Ovary (tissue), 10 donors: ENCODE results near the gene MAP3K9. TPM values are rescaled to one million over a fixed set of nuclear protein-coding genes. Genes with fewer than 3 reads are reported as not detected.
A peak's percentile ranks its signal among the peaks of the same experiment; 100 is the strongest.

Source experiments
- DNase-seq, 5 donors: peaks; one replicate each; pipeline ENCODE4 v3.0.0-alpha.2; 2019 to 2020
- H3K27ac ChIP-seq, 2 donors: fragments of 200-600 bp; one replicate each; pipeline versions ENCODE4 v1.5.1 to v1.8.0; 2019 to 2022
- H3K27me3 ChIP-seq: fragments of 200-600 bp; one replicate; pipeline ENCODE4 v1.8.0; 2022
- H3K36me3 ChIP-seq: fragments of 200-600 bp; sonication (generic); one replicate; pipeline ENCODE4 v1.5.1; 2019
- H3K4me1 ChIP-seq: one replicate; pipeline ENCODE4 v1.8.1; 2013; ENCODE audit warnings: mild to moderate bottlenecking, moderate library complexity; ENCODE audit not compliant: insufficient read depth
- H3K4me3 ChIP-seq: fragments of 200-600 bp; sonication (generic); one replicate; pipeline ENCODE4 v1.5.1; 2017
- H3K9me3 ChIP-seq, 2 donors: fragments of 200-600 bp in 1 of 2; sonication (generic) in 1 of 2; one replicate each; pipeline versions ENCODE4 v1.5.1 to v1.8.1; 2013 to 2019; ENCODE audit warnings: mild to moderate bottlenecking in 1 of 2, moderate library complexity in 1 of 2
- EP300 ChIP-seq: sonication (generic); formaldehyde crosslinking; IDR thresholded peaks from one replicate; pipeline ENCODE4 v1.6.1; 2017; ENCODE audit warnings: antibody characterized with exemption
- POLR2A ChIP-seq: fragments of 450-650 bp; IDR thresholded peaks from one replicate; pipeline ENCODE4 v1.6.1; 2017; ENCODE audit warnings: antibody characterized with exemption, mild to moderate bottlenecking, moderate library complexity
- WGBS, 3 donors: extraction: QIAGEN DNeasy Blood & Tissue Kit in 1 of 3; methylation state at CpG; one replicate each; pipeline versions ENCODE4 v1.1.5 to v1.1.7; 2013 to 2017; 5-methylcytosine and 5-hydroxymethylcytosine counted together
- intact Hi-C, 4 donors: fragments of 100-400 bp; cut with DNase I; formaldehyde crosslinking; loops; one replicate each; pipeline versions ENCODE4 v1.11.0 to v1.15.1; 2022 to 2023
- long read RNA-seq, 3 donors: library from polyadenylated mRNA in 2 of 3; unstranded in 2 of 3; transcript quantifications; one replicate each; pipeline ENCODE4 v2.0.0 and lab custom pipeline, GENCODE V29; 2021 to 2026
- polyA plus RNA-seq, 2 donors: library from polyadenylated mRNA; stranded (reverse); fragments of 200-250 nt in 1 of 2; fragments of 350-450 nt in 1 of 2; fragmentation: Illumina TruSeq in 1 of 2; extraction: RNeasy Lipid Tissue Mini Kit (QIAGEN cat#74804) in 1 of 2; gene quantifications; one replicate each; pipeline ENCODE4 v1.2.3, GENCODE V29; 2013 to 2014
- total RNA-seq, 7 donors: library from RNA; depleted of rRNA in 2 of 7; stranded (reverse); fragments of >200 nt in 2 of 7; fragmentation: NEBNext Ultra II Directional in 3 of 7; extraction: Animal tissue kit (Norgen Biotek cat#: 25700) in 3 of 7; gene quantifications; one replicate each; pipeline versions ENCODE4 v1.1.0 to v1.2.4, GENCODE V29; 2016 to 2023
- TF ChIP-seq, protein P1 (sequence below), 3 donors: fragments of 450-650 bp in 2 of 3; fragments of 200-600 bp in 1 of 3; IDR thresholded peaks; one replicate each; pipeline versions ENCODE4 v1.5.1 to v1.8.0; 2016 to 2022; ENCODE audit warnings: antibody characterized with exemption in 3 of 3, mild to moderate bottlenecking in 1 of 3
- donor health status: DM: no; HTN: no; CAD: no; lungs with moderate emphysema.
- donor health status: DM: no; HTN: no; CAD: no.
- donor health status: Bipolar disorder and iron deficiency.
- donor health status: DM: yes; HTN: yes; CAD: no.
- donor health status: DM: no; HTN: no; CAD: no.
- donor health status: DM: yes; HTN: yes; CAD: no.

MAP3K9 gene
- total RNA-seq (1 to 10 TPM in 6 of 7 donors, under 1 TPM in 1; 0.95 to 3.7 (median 2.0) TPM), polyA plus RNA-seq (1 to 10 TPM in 1 of 2 donors, under 1 TPM in 1; 0.80 to 1.6 TPM)
- long read RNA-seq, donor 1, partial matches to known transcripts = 0 of 4 reads
- long read RNA-seq, donor 1, other reads (novel, unspliced or antisense) = 4 of 4 reads
- long read RNA-seq, donor 2 = 0 reads
- long read RNA-seq, donor 3, full-length matches to known transcripts = 1 of 2 reads
- long read RNA-seq, donor 3, partial matches to known transcripts = 0 of 2 reads
- long read RNA-seq, donor 3, other reads (novel, unspliced or antisense) = 1 of 2 reads

DNA sequence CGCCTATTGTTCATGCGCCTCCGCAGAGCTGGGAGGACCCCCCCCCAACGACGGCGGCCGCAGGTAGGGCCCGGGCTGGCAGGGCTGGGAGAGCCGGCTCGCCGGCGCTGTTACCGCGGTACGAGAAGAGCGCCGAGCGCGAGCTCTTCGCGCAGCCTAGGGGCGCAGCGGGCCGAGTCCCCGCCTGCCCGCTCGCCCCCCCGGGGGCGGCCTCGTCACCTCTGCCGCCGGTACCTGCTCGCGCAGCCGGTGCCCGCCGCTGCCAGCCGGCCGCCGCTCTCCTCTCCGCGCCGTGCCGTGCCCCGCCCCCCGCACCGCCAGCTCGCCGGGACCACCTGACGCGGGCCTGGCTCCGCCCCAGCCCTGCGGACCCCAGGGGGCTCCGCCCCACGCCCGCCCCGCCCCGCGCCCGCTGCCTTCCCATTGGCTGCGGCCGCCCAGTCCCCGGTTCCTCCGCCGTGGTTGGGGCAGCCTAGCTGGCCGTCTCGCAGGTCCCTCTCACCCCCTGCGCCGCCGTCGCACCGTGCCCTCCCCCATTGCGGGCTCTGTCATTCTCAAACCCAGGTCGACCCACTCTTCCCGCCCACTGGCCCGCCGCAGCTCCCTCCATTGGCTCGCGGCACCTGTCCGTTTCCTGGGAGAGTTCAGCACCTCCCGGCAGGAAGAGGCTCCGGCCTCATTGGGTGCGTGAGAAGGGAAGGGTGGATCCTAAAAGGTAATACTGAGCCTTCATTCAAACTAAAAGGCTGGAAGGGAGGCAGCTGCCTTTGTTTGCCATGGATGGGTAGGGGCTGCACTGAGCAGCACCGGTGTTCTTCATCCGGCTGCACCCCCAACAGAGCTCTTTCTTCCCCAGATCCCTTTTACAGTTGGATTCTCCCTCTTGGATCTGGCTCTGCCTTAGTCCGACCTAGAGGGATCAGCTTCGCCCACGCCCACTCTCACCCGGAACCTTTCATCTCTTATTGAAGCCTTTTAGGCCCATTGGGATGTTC, at the start of gene MAP3K9:
TSS of gene MAP3K9 (minus strand) at position 289 of the 995 bp plus-strand sequence. CDS start 342 bp downstream, outside the sequence.
- no peaks in the 10 kb centered on the region for H3K4me1 ChIP-seq
- peak within 1 kb of the TSS; percentile 57 to 70 for H3K27ac ChIP-seq
- peak; percentile 86 to 91 (median 87) for DNase-seq
- intact Hi-C loops = loop anchor here in 1 of 4 donors (10.0 kb wide), 1 partner anchor 165 kb away; no protein-coding TSS in a partner anchor
- H3K9me3 ChIP-seq = no peaks in the 10 kb centered on the region
- no peaks in the 10 kb centered on the region for H3K27me3 ChIP-seq
- H3K4me3 ChIP-seq = peak within 1 kb of the TSS; percentile 56
- no peaks in the 10 kb centered on the region for H3K36me3 ChIP-seq
- 1 to 2% (median 1%) methylated on average over 37 to 89 of the region's 89 CpGs for WGBS, 3 donors
- TF ChIP-seq, protein P1, sequence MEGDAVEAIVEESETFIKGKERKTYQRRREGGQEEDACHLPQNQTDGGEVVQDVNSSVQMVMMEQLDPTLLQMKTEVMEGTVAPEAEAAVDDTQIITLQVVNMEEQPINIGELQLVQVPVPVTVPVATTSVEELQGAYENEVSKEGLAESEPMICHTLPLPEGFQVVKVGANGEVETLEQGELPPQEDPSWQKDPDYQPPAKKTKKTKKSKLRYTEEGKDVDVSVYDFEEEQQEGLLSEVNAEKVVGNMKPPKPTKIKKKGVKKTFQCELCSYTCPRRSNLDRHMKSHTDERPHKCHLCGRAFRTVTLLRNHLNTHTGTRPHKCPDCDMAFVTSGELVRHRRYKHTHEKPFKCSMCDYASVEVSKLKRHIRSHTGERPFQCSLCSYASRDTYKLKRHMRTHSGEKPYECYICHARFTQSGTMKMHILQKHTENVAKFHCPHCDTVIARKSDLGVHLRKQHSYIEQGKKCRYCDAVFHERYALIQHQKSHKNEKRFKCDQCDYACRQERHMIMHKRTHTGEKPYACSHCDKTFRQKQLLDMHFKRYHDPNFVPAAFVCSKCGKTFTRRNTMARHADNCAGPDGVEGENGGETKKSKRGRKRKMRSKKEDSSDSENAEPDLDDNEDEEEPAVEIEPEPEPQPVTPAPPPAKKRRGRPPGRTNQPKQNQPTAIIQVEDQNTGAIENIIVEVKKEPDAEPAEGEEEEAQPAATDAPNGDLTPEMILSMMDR (IDR thresholded peaks at IDR 0.05) = peak in 2 of 3 donors; percentile 17 to 25
- TF ChIP-seq POLR2A (peak; percentile 18), EP300 (no peak)

DNA sequence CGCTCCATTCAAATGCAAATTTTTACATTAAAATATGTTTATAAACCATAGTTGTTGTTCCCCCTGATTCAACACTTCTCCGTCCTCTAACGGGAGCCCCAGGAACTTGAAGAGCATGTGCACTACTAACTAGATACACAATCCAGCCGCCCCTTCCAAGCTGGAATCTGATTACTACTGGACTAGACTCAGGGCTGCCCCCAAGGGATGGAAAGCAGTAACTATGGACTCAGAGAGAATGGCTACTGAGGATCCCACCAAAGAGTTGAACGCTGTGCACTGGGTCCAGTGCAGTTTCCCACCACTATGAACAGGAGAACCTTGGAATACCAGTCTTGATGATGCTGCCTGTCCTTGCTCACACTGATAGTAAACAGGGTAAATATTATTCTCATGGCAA, 49.3 kb upstream of the MAP3K9 start:
- no peak overlapping the region for H3K27ac ChIP-seq
- H3K4me1 ChIP-seq = no peaks in the 10 kb centered on the region
- H3K27me3 ChIP-seq = no peaks in the 10 kb centered on the region
- no peaks in the 10 kb centered on the region for H3K36me3 ChIP-seq
- no peaks in the 10 kb centered on the region for H3K9me3 ChIP-seq
- intact Hi-C loops = no loop called here
- no peak for DNase-seq
- H3K4me3 ChIP-seq = no peak overlapping the region
- 81 to 90% (median 87%) methylated on average over 5 of the region's 5 CpGs for WGBS, 3 donors
- TF ChIP-seq POLR2A = no peak
- TF ChIP-seq, protein P1 (IDR thresholded peaks at IDR 0.05) = no peak
- no peak for TF ChIP-seq EP300

DNA sequence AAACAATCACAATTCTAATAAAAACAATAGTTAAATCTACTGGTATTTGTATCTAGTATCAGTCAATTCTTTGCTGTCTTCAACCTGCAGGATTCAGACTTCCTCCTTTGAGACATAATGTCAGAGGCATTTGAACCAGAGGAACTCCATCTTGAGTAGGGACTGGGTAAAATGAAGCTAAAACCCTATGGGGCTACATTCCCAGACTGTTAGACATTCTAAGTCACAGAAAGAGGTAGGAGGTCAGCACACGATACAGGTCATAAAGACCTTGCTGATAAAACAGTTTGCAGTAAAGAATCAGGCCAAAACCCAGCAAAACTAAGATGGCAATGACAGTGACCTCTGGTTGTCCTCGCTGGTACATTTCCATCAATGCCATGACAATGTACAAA, 48.2 kb upstream of the MAP3K9 start:
- Histone ChIP-seq H3K36me3 (no peaks in the 10 kb centered on the region), H3K27me3 (no peaks in the 10 kb centered on the region), H3K27ac (no peak overlapping the region), H3K4me1 (no peaks in the 10 kb centered on the region), H3K9me3 (no peaks in the 10 kb centered on the region), H3K4me3 (no peak overlapping the region)
- no peak for DNase-seq
- 84 to 89% (median 86%) methylated on average over 2 of the region's 2 CpGs for WGBS, 3 donors
- intact Hi-C loops = no loop called here
- TF ChIP-seq EP300 = no peak
- TF ChIP-seq POLR2A = no peak
- TF ChIP-seq, protein P1 (IDR thresholded peaks at IDR 0.05) = no peak

DNA sequence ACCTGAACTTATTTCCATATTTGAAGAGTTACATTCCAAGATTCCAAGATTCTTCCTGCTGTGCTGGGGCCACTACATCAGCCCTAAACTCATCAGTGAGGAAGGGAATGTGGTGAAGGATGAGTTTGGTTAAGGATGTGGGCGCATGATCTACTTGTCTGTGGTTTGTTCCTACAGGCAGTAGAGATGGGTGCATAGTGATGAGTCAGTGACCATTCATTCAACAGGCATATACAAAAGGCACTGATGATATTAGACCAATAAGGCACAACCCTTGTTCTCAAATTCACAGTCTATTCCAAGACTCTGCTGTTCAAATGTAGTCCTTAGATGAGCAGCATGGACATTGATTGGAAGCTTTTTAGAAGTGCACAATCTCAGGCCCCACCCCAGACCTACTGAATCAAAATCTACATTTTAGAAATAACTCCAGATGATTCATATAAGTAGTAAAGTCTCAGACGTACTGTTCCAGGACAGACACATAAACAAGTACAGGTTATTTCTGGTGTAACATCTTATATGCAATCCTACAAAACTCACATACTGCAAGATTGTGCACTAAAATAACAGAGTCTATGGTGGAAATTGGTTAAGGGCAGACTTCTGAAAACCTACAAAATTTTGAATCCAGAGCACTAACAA, 47.7 kb upstream of the MAP3K9 start:
- H3K27ac ChIP-seq = no peak overlapping the region
- no peak overlapping the region for H3K4me3 ChIP-seq
- H3K9me3 ChIP-seq = no peaks in the 10 kb centered on the region
- TF ChIP-seq, protein P1 (IDR thresholded peaks at IDR 0.05) = no peak
- TF ChIP-seq EP300 = no peak
- TF ChIP-seq POLR2A = no peak
- H3K4me1 ChIP-seq = no peaks in the 10 kb centered on the region
- 69 to 74% (median 74%) methylated on average over 2 of the region's 2 CpGs for WGBS, 3 donors
- no peaks in the 10 kb centered on the region for H3K27me3 ChIP-seq
- H3K36me3 ChIP-seq = no peaks in the 10 kb centered on the region
- no peak for DNase-seq
- intact Hi-C loops = no loop called here
